ENCODE data around the gene TLR5. TPM values are rescaled to one million over a fixed set of nuclear protein-coding genes. Genes with fewer than 3 reads are reported as not detected.

The TLR5 gene
- polyA plus RNA-seq, 3 donors: 35.5 to 58.0 (median 45.7) TPM

DNA sequence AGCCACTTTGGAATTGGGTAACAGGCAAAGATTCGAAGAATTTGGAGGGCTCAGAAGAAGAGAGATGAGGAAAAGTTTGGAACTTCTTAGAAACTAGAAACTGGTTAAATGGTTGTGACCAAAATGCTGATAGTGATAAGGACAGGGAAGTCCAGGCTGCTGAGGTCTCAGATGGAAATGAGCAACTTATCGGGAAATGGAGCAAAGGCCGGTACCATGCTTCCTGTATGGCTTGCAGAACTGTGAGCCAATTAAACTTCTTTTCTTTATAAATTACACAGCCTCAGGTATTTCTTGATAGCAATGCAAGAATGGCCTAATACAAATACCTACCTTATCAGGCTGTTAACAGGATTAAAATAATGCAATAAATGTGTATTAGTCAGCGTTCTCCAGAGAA is 9.4 kb upstream of the TLR5 start:
- 67% methylated on average over 1 of the region's 4 CpGs for WGBS (ENCODE audit: insufficient coverage)
- no peak overlapping the region for H2AFZ ChIP-seq (ENCODE audit: insufficient read depth, low read depth, low read length, poor library complexity, severe bottlenecking)

DNA sequence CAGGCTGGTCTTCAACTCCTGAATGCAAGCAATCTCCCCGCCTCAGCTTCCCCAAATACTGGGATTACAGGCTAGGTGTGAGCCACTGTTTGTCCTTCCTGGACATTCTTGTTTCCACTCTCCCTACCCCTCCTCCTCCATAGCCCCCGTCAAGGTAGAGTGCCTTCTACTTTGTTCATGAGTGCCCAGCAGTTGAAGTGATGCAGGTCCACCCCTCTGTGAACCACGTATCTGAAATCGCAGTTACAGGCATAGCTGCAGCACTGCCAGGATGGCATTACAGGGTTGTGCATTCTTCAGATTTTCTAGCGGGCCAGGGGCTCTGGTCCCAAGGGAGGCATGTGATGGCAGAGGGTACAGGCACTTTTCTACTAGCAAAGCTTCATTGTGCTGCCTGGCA is 7.4 kb upstream of the TLR5 start:
- no peak overlapping the region for H3K9ac ChIP-seq (ENCODE audit: insufficient read depth, low read length, poor library complexity, severe bottlenecking)
- TF ChIP-seq, protein P1, sequence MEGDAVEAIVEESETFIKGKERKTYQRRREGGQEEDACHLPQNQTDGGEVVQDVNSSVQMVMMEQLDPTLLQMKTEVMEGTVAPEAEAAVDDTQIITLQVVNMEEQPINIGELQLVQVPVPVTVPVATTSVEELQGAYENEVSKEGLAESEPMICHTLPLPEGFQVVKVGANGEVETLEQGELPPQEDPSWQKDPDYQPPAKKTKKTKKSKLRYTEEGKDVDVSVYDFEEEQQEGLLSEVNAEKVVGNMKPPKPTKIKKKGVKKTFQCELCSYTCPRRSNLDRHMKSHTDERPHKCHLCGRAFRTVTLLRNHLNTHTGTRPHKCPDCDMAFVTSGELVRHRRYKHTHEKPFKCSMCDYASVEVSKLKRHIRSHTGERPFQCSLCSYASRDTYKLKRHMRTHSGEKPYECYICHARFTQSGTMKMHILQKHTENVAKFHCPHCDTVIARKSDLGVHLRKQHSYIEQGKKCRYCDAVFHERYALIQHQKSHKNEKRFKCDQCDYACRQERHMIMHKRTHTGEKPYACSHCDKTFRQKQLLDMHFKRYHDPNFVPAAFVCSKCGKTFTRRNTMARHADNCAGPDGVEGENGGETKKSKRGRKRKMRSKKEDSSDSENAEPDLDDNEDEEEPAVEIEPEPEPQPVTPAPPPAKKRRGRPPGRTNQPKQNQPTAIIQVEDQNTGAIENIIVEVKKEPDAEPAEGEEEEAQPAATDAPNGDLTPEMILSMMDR (IDR thresholded peaks at IDR 0.05): no peak

More for the DNA sequence above, 9.4 kb upstream of the TLR5 start:
- no peak for DNase-seq
- no peaks in the 10 kb centered on the region for H3K36me3 ChIP-seq (replicated peaks in 1 of 2; ENCODE audit: control insufficient read depth in 1 of 2, insufficient read depth in 2 of 2, low read length in 2 of 2)
- no peaks in the 10 kb centered on the region for H3K27me3 ChIP-seq (ENCODE audit: control insufficient read depth in 2 of 2, insufficient read depth in 2 of 2, low read length in 2 of 2)
- peaks cover 0 to 2% (median 0%) of the 10 kb centered on the region in 3 donors for H3K27me3 Mint-ChIP-seq (ENCODE audit: low read depth in 3 of 3)
- H3K9me3 Mint-ChIP-seq: peaks cover 0 to 8% (median 4%) of the 10 kb centered on the region in 7 donors
- H3K4me3 Mint-ChIP-seq: no peak overlapping the region
- no peaks in the 10 kb centered on the region for H4K20me1 ChIP-seq (ENCODE audit: insufficient read depth, low read length)
- peaks cover 0 to 6% of the 10 kb centered on the region in 2 donors for H3K9me3 ChIP-seq (replicated peaks in 1 of 2; ENCODE audit: control insufficient read depth in 1 of 2, insufficient read depth in 1 of 2, low read length in 2 of 2)
- peak overlapping the region in 3 of 7 donors; percentile 13 to 41 (median 26) for H3K27ac Mint-ChIP-seq
- TF ChIP-seq, protein P1 (IDR thresholded peaks at IDR 0.05): no peak
- no peaks in the 10 kb centered on the region for H3K79me2 ChIP-seq (ENCODE audit: insufficient read depth, low read length)
- intact Hi-C loops (cut with micrococcal nuclease): no loop called here
- H3K4me3 ChIP-seq (replicated peaks in 1 of 3; ENCODE audit: low read depth in 2 of 3, low read length in 3 of 3): no peak overlapping the region
- no peak overlapping the region for H3K4me2 ChIP-seq (replicated peaks; ENCODE audit: extremely low read depth, low read length, poor library complexity, severe bottlenecking)
- H3K4me1 Mint-ChIP-seq: peaks cover 25% of the 10 kb centered on the region
- no peak overlapping the region for H3K27ac ChIP-seq (ENCODE audit: low read depth in 1 of 2, low read length in 2 of 2)
- no peak overlapping the region for H3K9ac ChIP-seq (ENCODE audit: insufficient read depth, low read length, poor library complexity, severe bottlenecking)
- H3K4me1 ChIP-seq (ENCODE audit: control insufficient read depth in 1 of 2, insufficient read depth in 2 of 2, low read length in 2 of 2): peaks cover 10 to 13% of the 10 kb centered on the region in 2 donors
- H3K36me3 Mint-ChIP-seq: no peaks in the 10 kb centered on the region

More for the DNA sequence above, 7.4 kb upstream of the TLR5 start:
- H3K27ac ChIP-seq (ENCODE audit: low read depth in 1 of 2, low read length in 2 of 2): no peak overlapping the region
- intact Hi-C loops (cut with micrococcal nuclease): no loop called here
- WGBS (ENCODE audit: insufficient coverage): 94% methylated on average over 4 of the region's 5 CpGs
- Mint-ChIP-seq H3K4me1 (peaks cover 25% of the 10 kb centered on the region), H3K36me3 (no peaks in the 10 kb centered on the region), H3K27ac (no peak overlapping the region), H3K9me3 (peaks cover 4 to 15% (median 11%) of the 10 kb centered on the region in 7 donors), H3K4me3 (no peak overlapping the region), H3K27me3 (ENCODE audit: low read depth in 3 of 3) (peaks cover 0 to 2% (median 2%) of the 10 kb centered on the region in 3 donors)
- H3K9me3 ChIP-seq (replicated peaks in 1 of 2; ENCODE audit: control insufficient read depth in 1 of 2, insufficient read depth in 1 of 2, low read length in 2 of 2): peaks cover 0 to 7% of the 10 kb centered on the region in 2 donors
- H2AFZ ChIP-seq (ENCODE audit: insufficient read depth, low read depth, low read length, poor library complexity, severe bottlenecking): no peak overlapping the region
- no peak for DNase-seq
- H3K79me2 ChIP-seq (ENCODE audit: insufficient read depth, low read length): no peaks in the 10 kb centered on the region
- peaks cover 10 to 14% of the 10 kb centered on the region in 2 donors for H3K4me1 ChIP-seq (ENCODE audit: control insufficient read depth in 1 of 2, insufficient read depth in 2 of 2, low read length in 2 of 2)
- no peaks in the 10 kb centered on the region for H3K27me3 ChIP-seq (ENCODE audit: control insufficient read depth in 2 of 2, insufficient read depth in 2 of 2, low read length in 2 of 2)
- H3K4me2 ChIP-seq (replicated peaks; ENCODE audit: extremely low read depth, low read length, poor library complexity, severe bottlenecking): no peak overlapping the region
- no peaks in the 10 kb centered on the region for H4K20me1 ChIP-seq (ENCODE audit: insufficient read depth, low read length)
- H3K4me3 ChIP-seq (replicated peaks in 1 of 3; ENCODE audit: low read depth in 2 of 3, low read length in 3 of 3): no peak overlapping the region
- H3K36me3 ChIP-seq (replicated peaks in 1 of 2; ENCODE audit: control insufficient read depth in 1 of 2, insufficient read depth in 2 of 2, low read length in 2 of 2): no peaks in the 10 kb centered on the region

Data from CD14-positive monocyte (primary cell).